Lung (tissue), 12 donors: Measurements from ENCODE around the gene AEBP1. TPM values are rescaled to one million over a fixed set of nuclear protein-coding genes. Genes with fewer than 3 reads are reported as not detected.

Source experiments
- ATAC-seq: fragments of 200-7000 bp; cut with Tn5 transposase; one replicate; pipeline ENCODE4 v1.9.1; 2020; ENCODE audit warnings: moderate number of reproducible peaks; ENCODE audit not compliant: insufficient read depth, low FRiP score
- DNase-seq, 3 donors: peaks; one replicate each; pipeline ENCODE4 v3.0.0-alpha.2; 2013 to 2017
- H3K27ac ChIP-seq, 2 donors: one replicate each; pipeline ENCODE4 v1.5.1; 2013; ENCODE audit warnings: mild to moderate bottlenecking in 2 of 2, moderate library complexity in 2 of 2, control low read depth in 1 of 2, inconsistent platforms in 1 of 2, low read depth in 1 of 2, low read length in 1 of 2
- H3K27me3 ChIP-seq, 3 donors: one replicate each; pipeline ENCODE4 v1.5.1; 2013; ENCODE audit warnings: low read length in 2 of 3; ENCODE audit not compliant: control insufficient read depth in 3 of 3, insufficient read depth in 3 of 3
- H3K36me3 ChIP-seq, 4 donors: one replicate each; pipeline ENCODE4 v1.5.1; 2013; ENCODE audit warnings: low read length in 4 of 4, mild to moderate bottlenecking in 1 of 4, moderate library complexity in 1 of 4; ENCODE audit not compliant: control insufficient read depth in 4 of 4, insufficient read depth in 4 of 4
- H3K4me1 ChIP-seq, 5 donors: one replicate each; pipeline ENCODE4 v1.5.1; 2013; ENCODE audit warnings: low read length in 5 of 5, mild to moderate bottlenecking in 2 of 5, moderate library complexity in 1 of 5; ENCODE audit not compliant: control insufficient read depth in 5 of 5, insufficient read depth in 5 of 5
- H3K4me3 ChIP-seq: one replicate; pipeline ENCODE4 v1.5.1; 2013; ENCODE audit warnings: mild to moderate bottlenecking, control low read depth, moderate library complexity
- H3K9ac ChIP-seq, 2 donors: one replicate each; pipeline ENCODE4 v1.5.1; 2013; ENCODE audit warnings: low read length in 2 of 2, control low read depth in 1 of 2; ENCODE audit not compliant: insufficient read depth in 1 of 2
- H3K9me3 ChIP-seq, 4 donors: one replicate each; pipeline ENCODE4 v1.5.1; 2013; ENCODE audit warnings: low read length in 3 of 4, mild to moderate bottlenecking in 1 of 4, moderate library complexity in 1 of 4; ENCODE audit not compliant: control insufficient read depth in 4 of 4, insufficient read depth in 3 of 4
- CTCF ChIP-seq: IDR thresholded peaks from 2 replicates; pipeline ENCODE4 v1.5.1; 2012; ENCODE audit warnings: mild to moderate bottlenecking; ENCODE audit errors: control extremely low read depth, extremely low read depth
- WGBS, 2 donors: extraction: QIAGEN DNeasy Blood & Tissue Kit; methylation state at CpG; one replicate each; pipeline ENCODE4 v1.1.7; 2013; 5-methylcytosine and 5-hydroxymethylcytosine counted together
- polyA plus RNA-seq, 2 donors: library from polyadenylated mRNA; stranded (reverse); fragments of 200-250 nt; gene quantifications; one replicate each; pipeline ENCODE4 v1.2.1, GENCODE V29; 2013
- total RNA-seq, 2 donors: library from RNA; depleted of rRNA in 1 of 2; stranded (reverse); fragments of >200 nt in 1 of 2; gene quantifications; one replicate each; pipeline ENCODE4 v1.2.1, GENCODE V29; 2014 to 2021
- donor health status: control.
- donor health status: control.
- donor health status: Bipolar disorder and iron deficiency.
- donor health status: healthy.
- donor health status: DM: yes; HTN: yes; CAD: no.

The AEBP1 gene
- total and polyA plus RNA-seq, 4 donors, result 43.4 to 124 (median 68.7) TPM

GRCh38 chr7:44153948-44154335 lies 49.8 kb downstream of the AEBP1 start:
- no peak overlapping the region for H3K9ac ChIP-seq
- H3K27ac ChIP-seq, result no peak overlapping the region
- no peaks in the 10 kb centered on the region for H3K27me3 ChIP-seq
- no peak overlapping the region for H3K4me3 ChIP-seq
- no peaks in the 10 kb centered on the region for H3K9me3 ChIP-seq
- no peak for TF ChIP-seq CTCF
- 82 to 95% methylated on average over 5 of the region's 5 CpGs for WGBS, 2 donors
- DNase-seq (no peak), ATAC-seq (no peak)
- H3K4me1 ChIP-seq, result peaks cover 0 to 13% (median 5%) of the 10 kb centered on the region in 5 donors
- H3K36me3 ChIP-seq, result no peaks in the 10 kb centered on the region

GRCh38 chr7:44154703-44155102 lies 50.6 kb downstream of the AEBP1 start:
- Histone ChIP-seq H3K9me3 (no peaks in the 10 kb centered on the region), H3K27ac (no peak overlapping the region), H3K4me1 (peaks cover 0 to 11% (median 4%) of the 10 kb centered on the region in 5 donors), H3K36me3 (no peaks in the 10 kb centered on the region), H3K4me3 (no peak overlapping the region), H3K27me3 (no peaks in the 10 kb centered on the region), H3K9ac (no peak overlapping the region)
- DNase-seq, result no peak
- 59 to 68% methylated on average over 3 of the region's 3 CpGs for WGBS, 2 donors
- TF ChIP-seq CTCF, result no peak
- ATAC-seq, result no peak

GRCh38 chr7:44155191-44156185 lies 51.3 kb downstream of the AEBP1 start:
- Histone ChIP-seq H3K4me3 (no peak overlapping the region), H3K27me3 (no peaks in the 10 kb centered on the region), H3K9me3 (no peaks in the 10 kb centered on the region), H3K27ac (no peak overlapping the region), H3K36me3 (no peaks in the 10 kb centered on the region), H3K4me1 (peaks cover 0 to 3% (median 2%) of the 10 kb centered on the region in 5 donors), H3K9ac (no peak overlapping the region)
- no peak for TF ChIP-seq CTCF
- ATAC-seq (no peak), DNase-seq (no peak)
- WGBS, 2 donors, result 84 to 91% methylated on average over 8 of the region's 8 CpGs
